ENCODE measurements around the gene TEX14. TPM values are rescaled to one million over a fixed set of nuclear protein-coding genes. Genes with fewer than 3 reads are reported as not detected.

The TEX14 gene
- total and polyA plus RNA-seq, 12 donors = 0.05 to 0.88 (median 0.14) TPM; not detected in 4

GRCh38 chr17:58532555-58532951 is 159.3 kb downstream of the TEX14 start:
- H3K4me3 ChIP-seq = peak overlapping the region in 9 of 10 donors; percentile 57 to 75 (median 64)
- peaks cover 0 to 19% (median 0%) of the 10 kb centered on the region in 7 donors for H3K27me3 ChIP-seq
- no peak for DNase-seq
- 63 to 76% methylated on average over 3 of the region's 3 CpGs for WGBS, 2 donors
- peak overlapping the region in 8 of 10 donors; percentile 41 to 87 (median 68) for H3K27ac ChIP-seq
- peaks cover 5 to 71% (median 47%) of the 10 kb centered on the region in 9 donors for H3K4me1 ChIP-seq
- no peak for ATAC-seq
- no peak for TF ChIP-seq CTCF (IDR thresholded peaks at IDR 0.05)
- no peaks in the 10 kb centered on the region for H3K9me3 ChIP-seq
- intact Hi-C loops (cut with DNase I) = no loop called here
- no peaks in the 10 kb centered on the region for H3K36me3 ChIP-seq

DNA sequence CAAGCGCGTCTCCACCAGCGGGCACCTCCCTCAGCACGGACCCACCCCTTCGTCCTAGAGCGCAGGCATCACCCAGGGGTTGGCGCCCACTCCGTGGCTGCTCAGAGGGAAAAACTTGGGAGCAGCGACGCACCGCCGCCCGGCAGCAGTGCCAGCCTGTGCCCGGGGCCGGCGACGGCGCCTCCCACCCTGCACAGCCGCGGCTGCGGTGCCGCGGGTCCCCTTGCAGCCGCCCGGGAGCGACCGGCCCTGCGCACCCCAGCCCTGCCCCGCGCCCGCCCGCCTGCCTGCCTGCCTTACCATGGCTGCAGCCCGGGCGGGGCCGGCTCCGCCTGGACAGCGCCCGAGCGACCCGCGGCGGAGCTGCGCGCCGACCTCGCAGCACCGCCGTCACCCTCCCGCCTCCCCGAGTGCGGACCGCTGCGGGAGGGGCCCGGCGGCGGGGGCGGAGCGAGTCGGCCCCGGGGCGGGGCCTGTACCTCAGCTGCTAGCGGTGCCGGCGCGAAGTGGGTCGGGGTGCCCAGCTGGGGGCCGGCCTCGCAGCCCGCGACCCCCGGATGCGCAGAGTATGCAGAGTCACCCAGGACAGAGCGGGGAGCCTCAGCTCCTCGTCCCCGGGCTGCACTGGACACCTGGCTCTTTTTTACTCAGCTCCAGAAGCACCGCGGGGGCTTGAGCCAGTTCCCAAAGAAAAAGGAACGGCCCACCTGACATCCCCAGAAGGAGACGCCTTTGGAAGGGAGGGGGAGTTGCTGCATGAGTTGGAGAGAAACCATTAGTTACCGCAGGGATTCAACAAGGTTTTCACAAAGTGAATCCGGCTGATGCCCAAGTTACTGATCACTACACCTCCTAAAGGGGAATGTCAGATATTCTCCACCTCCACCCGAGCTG is 159.9 kb downstream of the TEX14 start:
- WGBS, 2 donors = 1 to 2% methylated on average over 82 of the region's 82 CpGs
- Histone ChIP-seq H3K9me3 (no peaks in the 10 kb centered on the region), H3K36me3 (no peaks in the 10 kb centered on the region), H3K27ac (peak overlapping the region; percentile 50 to 87 (median 68)), H3K27me3 (peaks cover 0 to 19% (median 0%) of the 10 kb centered on the region in 7 donors), H3K4me1 (peaks cover 7 to 73% (median 50%) of the 10 kb centered on the region in 9 donors), H3K4me3 (peak overlapping the region; percentile 44 to 75 (median 64))
- no peak for TF ChIP-seq CTCF (IDR thresholded peaks at IDR 0.05)
- intact Hi-C loops (cut with DNase I) = loop anchor here in 1 of 10 donors (2.0 kb wide), 1 partner anchor 51 kb away; no protein-coding TSS in a partner anchor
- DNase-seq = peak; percentile 53 to 78
- ATAC-seq = peak; percentile 75 to 91 (median 82)

- no peaks in the 10 kb centered on the region for H3K9me3 ChIP-seq
- no peak for TF ChIP-seq CTCF (IDR thresholded peaks at IDR 0.05)
- WGBS, 2 donors = 43 to 62% methylated on average over 3 of the region's 3 CpGs
- peaks cover 0 to 19% (median 0%) of the 10 kb centered on the region in 7 donors for H3K27me3 ChIP-seq
- no peak for DNase-seq
- intact Hi-C loops (cut with DNase I) = loop anchor here in 1 of 10 donors (2.0 kb wide), 1 partner anchor 52 kb away; no protein-coding TSS in a partner anchor
- no peaks in the 10 kb centered on the region for H3K36me3 ChIP-seq
- peak overlapping the region; percentile 35 to 75 (median 64) for H3K4me3 ChIP-seq
- peaks cover 7 to 76% (median 54%) of the 10 kb centered on the region in 9 donors for H3K4me1 ChIP-seq
- no peak for ATAC-seq
- peak overlapping the region; percentile 25 to 87 (median 68) for H3K27ac ChIP-seq
Observed at GRCh38 chr17:58531122-58531521, 160.7 kb downstream of the TEX14 start.

- Histone ChIP-seq H3K27me3 (peaks cover 0 to 19% (median 0%) of the 10 kb centered on the region in 7 donors), H3K4me3 (peak overlapping the region in 8 of 10 donors; percentile 60 to 75 (median 65)), H3K9me3 (no peaks in the 10 kb centered on the region), H3K27ac (peak overlapping the region in 8 of 10 donors; percentile 25 to 87 (median 71)), H3K36me3 (no peaks in the 10 kb centered on the region), H3K4me1 (peaks cover 7 to 80% (median 57%) of the 10 kb centered on the region in 9 donors)
- intact Hi-C loops (cut with DNase I) = loop anchor here in 1 of 10 donors (2.0 kb wide), 1 partner anchor 52 kb away; no protein-coding TSS in a partner anchor
- WGBS, 2 donors = 57 to 67% methylated on average over 2 of the region's 2 CpGs
- no peak for TF ChIP-seq CTCF (IDR thresholded peaks at IDR 0.05)
- DNase-seq (no peak), ATAC-seq (no peak)
Observed at GRCh38 chr17:58530655-58531054, 161.2 kb downstream of the TEX14 start.
